Measurements from ENCODE around the gene MAN1A2.
"Not testable (repeated sequence)": the region's sequence is repeated elsewhere in the genome, so short reads cannot be mapped to it uniquely, and the experiment has no call there.

Gene MAN1A2

DNA sequence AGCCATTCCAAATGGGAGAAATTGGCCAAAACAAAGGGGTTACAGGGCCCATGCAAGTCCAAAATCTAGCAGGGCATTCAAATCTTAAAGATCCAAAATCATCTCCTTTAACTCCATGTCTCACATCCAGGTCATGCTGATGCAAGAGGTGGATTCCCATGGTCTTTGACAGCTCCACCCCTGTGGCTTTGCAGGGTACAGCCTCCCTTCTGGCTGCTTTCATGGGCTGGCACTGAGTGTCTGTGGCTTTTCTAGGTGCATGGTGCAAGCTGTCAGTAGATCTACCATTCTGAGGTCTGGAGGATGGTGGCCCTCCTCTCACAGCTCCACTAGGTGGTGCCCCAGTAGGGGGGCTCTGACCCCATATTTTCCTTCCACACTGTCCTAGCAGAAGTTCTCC lies 191.2 kb downstream of the MAN1A2 start:
- DNase-seq (ENCODE audit: low read depth), result not testable (repeated sequence)

DNA sequence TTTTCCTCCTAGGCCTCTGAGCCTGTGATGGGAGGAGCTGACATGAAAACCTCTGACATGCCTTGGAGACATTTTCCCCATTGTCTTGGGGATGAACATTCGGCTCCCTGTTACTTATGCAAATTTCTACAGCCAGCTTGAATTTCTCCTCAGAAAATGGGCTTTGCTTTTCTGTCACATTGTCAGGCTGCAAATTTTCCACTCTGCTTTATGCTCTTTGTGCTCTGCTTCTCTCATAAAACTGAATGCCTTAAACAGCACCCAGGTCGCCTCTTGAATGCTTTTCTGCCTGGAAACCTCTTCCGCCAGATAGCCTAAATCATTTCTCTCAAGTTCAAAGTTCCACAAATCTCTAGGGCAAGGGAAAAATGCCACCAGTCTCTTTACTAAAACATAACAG lies 191.9 kb downstream of the MAN1A2 start:
- no peak for DNase-seq (ENCODE audit: low read depth)

DNA sequence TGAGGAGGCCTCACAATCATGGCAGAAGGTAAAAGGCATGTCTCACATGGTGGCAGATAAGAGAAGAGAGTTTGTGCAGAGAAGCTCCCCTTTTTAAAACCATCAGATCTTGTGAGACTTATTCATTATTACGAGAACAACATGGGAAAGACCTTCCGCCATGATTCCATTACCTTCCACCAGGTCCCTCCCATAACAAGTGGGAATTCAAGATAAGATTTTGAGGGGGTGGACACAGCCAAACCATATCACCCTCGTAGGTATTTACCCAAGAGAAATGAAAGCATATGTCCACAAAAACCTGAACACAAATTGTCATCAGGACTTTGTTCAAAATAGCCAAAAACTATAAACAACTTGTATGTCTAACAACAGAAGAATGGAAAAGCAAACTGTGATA lies 192.7 kb downstream of the MAN1A2 start:
- no peak for DNase-seq (ENCODE audit: low read depth)

DNA sequence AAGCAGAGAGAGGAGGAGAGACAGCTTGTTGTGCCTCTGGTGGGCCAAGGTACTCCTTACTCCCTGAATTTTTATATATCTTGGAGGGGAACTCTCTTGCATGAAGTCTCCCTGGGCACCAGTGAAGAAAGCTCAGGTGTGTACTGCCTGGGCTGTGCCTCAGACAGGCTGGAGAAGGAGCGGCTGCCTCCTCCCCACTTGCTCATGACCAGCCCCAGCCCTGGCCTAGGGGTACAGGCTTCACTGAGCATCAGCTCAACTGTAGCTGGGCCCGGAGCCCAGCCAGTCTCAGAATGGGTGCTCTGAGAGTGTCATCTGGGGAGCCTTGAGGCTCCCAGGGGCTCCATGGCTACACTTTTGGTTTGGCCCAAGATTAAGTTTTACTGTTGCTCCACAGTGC lies 193.8 kb downstream of the MAN1A2 start:
- no peak for DNase-seq (ENCODE audit: low read depth)

DNA sequence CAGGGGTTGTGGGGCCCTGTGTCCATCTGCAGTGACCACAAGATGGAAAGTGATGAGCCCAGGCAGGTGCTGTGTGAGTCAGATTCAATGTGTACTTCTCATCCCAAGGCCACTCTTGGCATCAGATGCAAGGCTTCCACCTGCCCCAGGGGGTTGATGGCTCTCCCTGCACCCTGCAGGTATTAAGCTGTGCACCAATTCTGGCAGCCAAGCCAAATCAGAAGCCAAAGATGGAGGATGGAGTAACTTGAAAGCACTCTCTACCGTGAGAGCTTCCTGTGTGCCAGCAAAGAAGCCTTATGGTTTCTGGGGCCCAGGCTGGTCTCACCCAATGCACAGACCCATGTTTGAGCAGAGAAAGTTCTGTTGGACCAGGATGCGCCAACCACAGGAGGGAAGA lies 194.3 kb downstream of the MAN1A2 start:
- DNase-seq (ENCODE audit: low read depth), result no peak

DNA sequence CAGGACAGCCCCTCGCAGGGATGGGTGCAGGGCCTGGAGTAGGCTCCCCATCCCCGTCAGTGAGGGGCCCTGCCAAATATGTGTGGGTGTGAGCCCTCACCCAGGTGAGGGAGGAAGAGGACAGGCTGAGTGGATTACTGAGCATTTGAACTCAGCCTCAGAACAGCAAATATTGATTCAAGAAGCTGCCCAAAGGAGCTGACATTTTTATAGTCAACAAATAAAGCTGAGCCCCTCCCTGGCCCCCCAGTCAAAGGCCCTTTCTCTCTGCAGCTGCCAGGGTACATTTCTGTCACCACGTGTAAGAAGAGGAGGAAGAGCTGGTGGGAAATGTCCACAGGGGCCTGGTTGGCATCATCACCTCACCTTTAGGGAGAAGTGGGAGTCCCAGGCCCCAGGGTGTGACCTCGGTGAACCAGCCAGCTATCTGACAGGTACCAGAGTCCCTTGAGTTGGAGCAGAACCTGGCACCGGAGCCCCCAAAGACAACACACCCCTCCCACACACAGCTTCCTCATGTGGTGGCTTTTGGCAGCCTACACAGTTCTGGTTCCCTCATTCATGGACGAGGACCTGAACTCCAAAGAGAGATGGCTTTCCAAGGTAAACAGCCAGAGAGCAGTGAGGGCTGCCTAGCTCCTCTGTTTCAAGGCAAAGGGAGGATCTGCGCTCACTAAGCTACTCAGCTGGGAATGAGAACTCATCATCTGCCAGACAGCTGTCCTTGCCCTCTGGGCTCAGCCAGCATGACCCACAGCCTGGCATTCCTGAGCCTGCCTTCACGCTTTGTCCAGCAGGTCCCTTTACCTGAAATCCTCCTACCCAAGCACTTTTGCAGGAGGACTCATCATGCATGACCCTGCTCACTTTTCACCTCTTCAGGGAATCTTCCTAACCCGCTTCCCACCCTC lies 195.6 kb downstream of the MAN1A2 start:
- DNase-seq (ENCODE audit: low read depth), result no peak

DNA sequence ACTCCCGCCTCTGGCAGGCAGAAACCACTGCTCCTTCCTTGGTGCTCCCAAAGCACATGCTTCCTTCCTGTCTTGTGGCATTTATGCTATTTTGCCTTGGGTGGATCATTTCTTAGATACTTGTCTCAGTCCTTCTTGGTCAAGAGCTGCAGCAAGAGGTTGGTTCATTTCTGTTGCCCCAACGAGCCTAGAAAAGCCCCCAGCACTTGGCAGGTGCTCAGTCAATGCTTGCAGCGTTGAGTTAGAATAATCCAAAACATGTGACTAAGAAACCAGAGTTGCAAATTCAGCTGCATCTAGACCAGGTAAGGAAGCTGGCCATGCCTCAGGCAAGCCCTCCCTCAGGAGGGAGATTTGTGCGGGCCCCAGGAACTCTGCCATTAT lies 196.2 kb downstream of the MAN1A2 start:
- DNase-seq (ENCODE audit: low read depth), result no peak

DNA sequence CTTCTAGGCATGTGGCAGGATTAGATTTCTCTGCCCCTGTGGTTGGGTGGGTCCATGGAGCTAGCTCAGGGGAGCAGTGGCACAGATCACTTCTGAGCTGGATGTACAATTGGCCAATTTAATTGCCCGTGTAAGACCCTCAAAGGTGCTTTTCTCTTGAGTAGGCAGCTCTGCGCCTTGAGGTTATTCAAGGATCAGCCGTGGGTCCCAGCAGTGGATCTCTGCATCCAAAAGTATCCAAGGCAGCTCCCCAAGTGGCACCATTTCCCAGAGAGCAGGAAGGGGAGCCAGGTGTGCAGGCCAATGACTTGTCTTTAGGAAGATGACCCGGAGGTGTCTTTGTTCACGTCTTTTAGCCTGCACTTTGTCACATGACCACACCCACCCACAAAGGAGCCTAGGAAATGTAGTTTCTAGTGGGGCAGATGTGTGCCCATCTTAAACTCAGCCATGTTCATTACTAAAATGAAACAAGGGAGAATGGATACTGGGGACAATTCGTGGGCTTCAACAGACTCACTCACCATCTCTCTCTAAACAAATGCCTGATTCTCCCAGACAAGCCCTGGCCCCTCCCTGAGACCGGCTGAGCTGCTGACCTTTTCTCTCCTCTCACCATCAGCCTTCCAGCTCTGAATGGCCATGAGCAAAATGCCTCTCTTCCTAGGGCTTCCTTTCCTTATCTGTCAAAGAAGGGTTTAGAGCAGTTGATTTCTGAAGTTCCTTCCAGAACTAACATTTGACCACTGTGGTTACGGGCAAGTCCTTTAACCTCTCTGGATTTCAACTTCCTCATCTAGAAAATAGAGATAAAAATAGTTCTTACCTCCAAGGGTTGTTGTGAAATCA lies 197.2 kb downstream of the MAN1A2 start:
- DNase-seq (ENCODE audit: low read depth), result no peak

DNA sequence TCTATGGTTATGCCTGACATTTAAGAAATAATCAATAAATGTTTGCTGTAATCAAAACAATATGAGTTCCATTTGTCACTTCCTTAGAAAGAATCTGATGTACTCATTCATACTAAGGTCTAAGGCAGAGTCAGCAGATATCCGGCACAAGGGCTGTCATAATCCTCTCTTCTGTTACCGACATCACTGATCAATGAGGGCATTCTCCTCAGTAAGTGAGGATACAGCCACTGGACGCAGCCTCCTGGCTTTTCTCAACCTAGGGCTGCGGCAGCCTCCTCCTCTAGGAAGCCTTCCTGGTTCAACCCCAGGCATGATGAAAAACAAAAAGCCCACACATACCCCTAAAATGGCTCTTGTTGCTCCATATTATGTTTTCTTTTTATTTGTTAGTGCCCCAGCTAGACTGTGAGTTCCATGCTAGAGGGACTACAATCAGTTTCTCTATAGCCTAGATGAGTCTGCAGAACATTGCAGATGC lies 197.9 kb downstream of the MAN1A2 start:
- DNase-seq (ENCODE audit: low read depth), result no peak

DNA sequence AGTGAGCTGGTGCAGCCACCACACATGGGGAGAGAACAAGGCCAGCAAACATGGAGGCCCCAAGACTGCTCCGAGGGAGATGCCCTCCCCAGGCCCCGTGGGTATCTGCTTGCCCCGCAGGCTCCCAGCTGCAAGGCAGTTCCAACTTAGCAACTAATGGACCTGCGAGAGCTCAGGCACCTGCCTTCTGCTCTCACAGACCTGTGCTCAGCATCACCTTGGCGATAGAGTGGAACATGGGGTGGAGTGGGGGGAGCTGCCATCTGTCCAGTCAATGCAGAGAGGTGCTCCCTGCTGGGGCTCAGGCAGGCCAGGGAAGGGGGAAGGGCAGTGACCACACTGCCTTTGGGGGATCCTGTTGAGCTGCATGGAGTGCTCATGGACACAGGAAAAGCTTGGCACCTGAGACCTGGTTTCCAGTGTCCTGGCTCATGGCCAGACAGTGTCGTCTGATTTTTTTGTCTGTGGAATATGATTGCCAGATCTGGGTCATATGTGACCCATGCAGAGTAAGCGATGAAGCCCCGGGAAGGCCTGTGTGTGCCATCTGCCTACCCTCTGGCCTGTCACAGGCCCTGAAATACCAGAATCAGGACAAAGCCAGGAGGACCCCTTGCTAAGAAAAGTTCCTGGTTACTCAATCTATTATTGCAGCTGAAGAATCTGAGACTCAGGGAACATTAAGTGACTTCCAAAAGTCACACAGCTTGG lies 198.7 kb downstream of the MAN1A2 start:
- no peak for DNase-seq (ENCODE audit: low read depth)

DNA sequence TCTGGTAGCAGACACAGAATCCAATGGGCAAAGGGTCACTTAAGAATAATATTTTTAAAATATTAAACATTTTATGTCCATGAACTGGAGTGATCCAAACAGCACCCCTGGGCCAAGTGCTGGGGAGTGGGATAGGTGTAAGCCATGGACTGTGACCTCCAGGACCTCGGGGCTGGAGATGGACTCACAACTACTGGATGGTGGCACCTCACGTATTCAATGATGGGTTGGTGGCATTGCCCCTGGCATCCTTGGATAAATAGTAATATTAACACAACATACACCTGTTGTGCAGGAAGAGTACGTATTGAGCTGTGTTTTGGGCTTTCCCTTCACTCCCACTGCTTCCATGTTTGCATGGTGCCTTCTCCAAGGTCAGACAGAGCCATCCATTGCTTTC lies 199.3 kb downstream of the MAN1A2 start:
- no peak for DNase-seq (ENCODE audit: low read depth)

DNA sequence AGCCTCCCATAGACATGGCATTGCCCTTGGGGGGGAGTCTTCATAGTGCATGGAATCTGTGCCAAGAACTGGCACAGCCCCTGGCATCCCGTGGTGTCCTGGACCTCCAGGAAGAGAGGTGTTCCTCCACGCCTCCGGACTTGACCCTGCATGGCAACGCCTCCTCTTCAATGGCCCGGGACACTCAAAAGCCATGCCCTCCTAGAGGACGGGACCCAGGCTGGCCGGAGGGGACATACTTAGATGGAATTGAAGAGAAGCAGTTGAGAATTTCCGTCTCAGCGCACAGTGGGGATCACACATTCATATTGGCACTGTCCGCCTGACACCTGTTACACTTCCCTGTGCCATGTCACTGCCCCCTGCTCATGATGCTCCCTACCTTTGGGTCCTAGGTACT lies 200.2 kb downstream of the MAN1A2 start:
- no peak for DNase-seq (ENCODE audit: low read depth)

DNA sequence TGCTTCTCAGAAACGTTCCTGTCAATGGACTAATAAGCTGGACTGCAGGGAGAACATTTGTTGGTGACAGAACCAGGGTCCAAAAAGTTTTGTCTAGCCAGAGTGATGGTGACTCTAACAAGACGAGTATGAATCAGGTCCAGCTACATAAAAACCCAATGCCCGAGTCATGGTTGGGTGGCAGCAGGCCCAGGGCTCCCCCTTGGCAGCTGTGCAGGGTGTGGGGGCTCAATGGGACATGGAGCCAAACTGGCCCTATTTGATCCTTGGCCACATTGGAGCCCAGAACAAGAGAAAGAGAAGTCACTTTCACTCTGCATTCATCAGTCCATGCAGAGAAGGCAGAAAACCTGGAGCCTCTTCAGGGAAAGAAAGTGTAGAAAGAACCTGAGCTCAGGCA lies 200.7 kb downstream of the MAN1A2 start:
- DNase-seq (ENCODE audit: low read depth), result no peak

DNA sequence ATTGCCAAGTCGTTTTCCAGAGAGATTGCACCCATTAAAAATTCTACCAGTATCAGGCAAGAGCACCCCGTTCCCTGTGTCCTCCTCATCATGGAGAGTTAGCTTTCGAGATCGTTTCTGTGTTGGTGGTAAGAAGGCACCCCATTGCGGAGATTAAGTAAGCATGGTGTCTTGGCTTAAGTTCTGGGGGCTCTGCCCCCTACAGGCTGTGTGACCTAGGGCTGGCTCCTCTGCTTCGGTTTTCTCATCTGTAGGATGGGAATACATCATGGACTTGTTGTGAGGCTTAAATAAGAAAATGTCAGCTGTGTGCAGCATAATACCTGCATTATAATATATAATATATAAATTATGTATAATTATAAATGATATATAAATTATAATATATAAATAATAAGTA lies 201.8 kb downstream of the MAN1A2 start:
- DNase-seq (ENCODE audit: low read depth), result no peak

DNA sequence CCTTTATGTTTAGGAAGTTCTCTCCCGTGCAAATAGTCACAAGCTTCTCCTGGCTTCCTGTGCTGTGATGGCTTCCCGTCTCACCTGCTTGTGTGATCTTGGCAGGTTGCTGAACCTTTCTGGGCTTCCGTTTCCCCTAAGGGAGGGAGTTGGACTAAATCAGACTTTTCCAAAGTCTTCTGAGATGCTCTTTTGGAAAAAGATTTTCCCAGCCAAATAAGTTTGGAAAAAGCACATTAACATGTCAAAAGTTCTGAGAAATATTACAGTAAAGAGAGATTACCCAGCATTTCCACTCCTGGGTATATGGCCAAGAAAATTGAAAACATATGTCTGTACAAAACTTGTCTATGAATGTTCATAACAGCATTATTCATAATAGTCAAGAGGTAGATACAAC lies 202.6 kb downstream of the MAN1A2 start:
- DNase-seq (ENCODE audit: low read depth), result no peak

DNA sequence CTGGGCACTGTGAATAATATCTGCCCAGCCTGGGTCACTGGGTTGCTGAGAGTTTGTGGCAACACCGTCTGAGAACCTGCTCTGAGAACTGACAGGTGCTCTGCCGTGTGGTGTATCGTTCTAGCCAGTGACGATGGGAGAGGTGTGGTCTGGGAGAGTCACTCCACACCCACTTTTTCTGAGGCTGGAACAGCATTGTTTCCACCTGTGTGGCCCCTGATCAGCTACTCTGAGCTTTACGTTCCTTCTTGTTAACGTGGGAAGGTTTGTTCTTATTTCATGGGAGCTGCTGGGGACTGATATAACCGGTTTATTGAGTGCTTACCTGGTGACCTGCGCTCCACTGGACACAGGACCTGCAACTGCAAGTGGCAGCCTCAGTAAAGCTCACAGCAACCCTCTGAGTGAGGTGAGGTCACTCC lies 203.8 kb downstream of the MAN1A2 start:
- no peak for DNase-seq (ENCODE audit: low read depth)

DNA sequence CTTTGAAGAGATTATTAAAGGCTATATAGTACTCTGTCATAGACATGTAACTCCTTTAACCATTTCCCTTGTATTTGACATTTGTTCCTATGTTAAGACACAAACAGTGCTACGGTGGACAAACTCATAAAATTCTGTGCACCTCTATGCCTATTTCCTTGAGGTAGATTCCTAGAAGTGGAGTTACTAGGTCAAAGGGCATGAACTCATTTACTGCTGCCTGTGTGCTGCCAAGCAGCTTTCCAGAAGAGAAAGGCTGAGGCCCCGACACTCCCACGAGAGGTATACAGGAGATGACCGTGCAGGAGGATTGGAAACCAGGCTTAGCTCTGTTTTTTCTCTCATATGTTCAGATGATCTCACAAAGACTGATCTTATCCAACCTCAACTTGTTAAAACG lies 204.2 kb downstream of the MAN1A2 start:
- DNase-seq (ENCODE audit: low read depth), result no peak

DNA sequence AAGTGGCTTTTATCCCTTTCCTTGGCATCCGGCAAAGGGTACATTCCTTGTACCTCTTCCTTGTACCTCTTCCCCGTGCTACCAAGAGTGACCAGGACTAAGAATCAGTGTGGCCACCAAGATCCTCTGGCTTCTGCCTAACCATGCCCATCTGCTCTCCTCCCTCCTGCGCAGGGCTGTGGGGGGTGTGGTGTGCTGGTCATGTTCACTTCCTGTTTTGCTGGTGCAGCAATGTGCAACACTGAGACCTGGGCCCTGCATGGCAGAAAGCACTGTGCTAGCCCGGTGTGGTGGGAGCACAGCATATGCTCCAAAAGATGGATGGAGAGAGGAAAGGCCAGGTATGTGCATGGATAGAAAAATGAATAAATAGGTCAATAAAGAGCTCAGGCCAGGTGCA lies 205.3 kb downstream of the MAN1A2 start:
- DNase-seq (ENCODE audit: low read depth), result no peak

DNA sequence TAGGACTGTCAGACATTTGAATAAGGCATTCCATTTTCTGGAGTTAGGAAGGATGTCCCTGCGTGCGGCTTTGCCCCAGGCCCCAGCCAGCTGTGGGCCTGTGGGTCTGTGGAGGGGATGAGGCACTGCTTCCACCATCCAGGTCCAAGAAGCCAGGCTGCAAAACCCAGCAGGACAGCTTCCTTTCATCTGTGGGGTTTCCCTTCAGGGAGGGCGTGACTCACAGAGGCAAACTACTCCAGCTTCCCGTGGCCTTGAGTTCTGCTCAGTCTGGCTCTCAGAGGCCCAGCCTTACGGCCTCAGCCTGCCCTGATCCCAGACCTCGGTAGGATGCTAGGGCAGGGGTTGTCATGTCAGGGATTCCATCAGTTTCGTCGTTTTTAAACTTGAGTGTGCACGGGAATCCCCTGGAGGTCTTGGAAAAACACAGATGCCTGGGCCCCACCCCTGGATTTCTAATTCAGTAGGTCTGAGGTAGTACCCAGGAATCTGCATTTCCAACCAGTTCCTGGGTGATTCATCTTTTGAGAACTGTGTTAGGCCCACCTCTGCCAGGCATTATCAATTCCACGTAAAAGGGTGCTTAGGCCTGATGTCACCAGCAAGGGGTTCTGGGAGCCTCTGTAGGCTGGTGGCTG lies 206.3 kb downstream of the MAN1A2 start:
- no peak for DNase-seq (ENCODE audit: low read depth)

DNA sequence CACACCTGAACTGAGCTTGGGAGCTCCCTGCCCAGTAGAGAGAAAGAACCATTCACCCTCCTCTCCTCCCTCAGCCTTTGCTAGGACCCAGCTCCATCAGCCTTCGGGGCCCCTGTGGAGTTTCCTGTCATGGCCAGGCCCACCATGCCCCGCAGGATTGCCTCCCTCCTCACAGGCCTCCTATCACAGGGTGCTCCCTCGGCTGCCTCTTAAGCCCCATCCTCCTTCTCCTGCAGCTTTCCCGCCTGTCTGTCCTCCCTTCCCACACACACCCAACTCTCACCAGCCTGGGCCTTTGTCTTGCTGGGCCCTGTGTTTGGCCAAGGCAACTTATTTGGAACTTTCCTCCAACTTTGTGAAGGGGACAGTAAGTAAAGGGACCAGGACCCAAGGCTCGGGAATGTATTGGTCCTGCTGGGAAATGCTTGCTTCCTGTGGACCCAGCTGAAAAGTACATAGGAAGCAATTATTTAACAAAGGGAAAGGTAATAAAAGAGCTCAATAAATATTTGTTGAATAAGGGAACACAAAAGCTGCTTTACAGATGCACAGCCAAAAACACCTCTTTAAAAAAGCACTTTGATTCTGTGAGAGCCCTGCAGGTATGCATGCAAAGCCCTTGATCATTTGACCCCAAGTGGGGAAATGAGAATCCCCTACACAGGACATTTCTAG lies 207.0 kb downstream of the MAN1A2 start:
- no peak for DNase-seq (ENCODE audit: low read depth)

DNA sequence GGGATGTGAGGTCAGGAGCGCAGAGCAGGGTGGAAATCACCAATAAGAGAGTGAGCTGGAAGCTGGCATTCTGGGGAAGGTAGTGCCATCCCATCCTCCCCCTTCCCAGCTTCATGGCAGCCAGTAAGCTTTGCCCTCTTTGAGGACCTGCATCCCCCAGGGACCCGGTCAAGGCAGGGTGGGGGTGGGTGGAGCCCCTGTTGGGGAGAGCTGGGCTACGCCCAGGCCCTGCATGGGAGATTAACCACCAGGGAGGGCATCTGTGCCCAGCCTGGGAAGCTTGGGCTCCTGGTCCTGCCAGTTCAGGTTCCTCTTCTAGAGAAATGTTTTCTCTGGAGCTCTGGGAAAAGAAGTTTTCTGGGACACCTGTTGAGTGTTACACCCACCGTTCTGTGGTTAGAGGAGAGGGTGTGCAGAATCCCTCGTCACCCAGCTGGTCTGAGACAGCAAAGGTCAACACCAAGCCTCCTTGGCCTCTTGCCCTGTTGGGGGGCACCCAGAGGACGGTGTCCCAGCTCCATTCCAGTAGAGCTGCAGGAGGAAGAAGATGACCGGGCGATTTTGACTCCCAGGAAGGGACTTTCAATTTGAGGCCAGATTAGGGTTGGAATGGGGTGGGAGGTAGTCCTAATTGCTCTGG lies 208.5 kb downstream of the MAN1A2 start:
- no peak for DNase-seq (ENCODE audit: low read depth)
